GM11168 (cell line): ENCODE data around the gene PRKACB.

ENCODE experiments used
- in situ Hi-C: fragments of 300-500 bp; cut with MboI; formaldehyde crosslinking; loops from one replicate; pipeline ENCODE4 v1.12.0; 2022; ENCODE audit warnings: low sequenced_read_pairs; ENCODE audit not compliant: unreplicated experiment

The PRKACB gene

DNA sequence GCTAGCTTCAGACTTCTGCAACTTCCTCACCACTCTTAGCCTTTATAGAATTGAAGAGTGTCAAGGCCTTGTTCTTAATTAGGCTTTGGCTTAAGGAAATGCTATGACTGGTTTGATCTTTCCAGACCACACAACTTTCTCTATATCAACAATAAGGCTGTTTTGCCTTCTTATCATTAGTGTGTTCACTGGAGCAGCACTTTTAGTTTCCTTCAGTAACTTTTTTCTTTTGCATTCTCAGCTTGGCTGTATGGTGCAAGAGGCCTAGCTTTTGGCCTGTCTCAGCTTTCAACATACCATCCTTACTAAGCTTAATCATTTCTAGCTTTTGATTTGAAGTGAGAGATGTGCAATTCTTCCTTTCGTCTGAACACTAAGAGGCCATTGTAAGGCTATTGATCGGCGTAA, 8.6 kb downstream of the PRKACB start:
- in situ Hi-C loops: loop anchor here (10.0 kb wide), 1 partner anchor 282 kb away; no protein-coding TSS in a partner anchor

DNA sequence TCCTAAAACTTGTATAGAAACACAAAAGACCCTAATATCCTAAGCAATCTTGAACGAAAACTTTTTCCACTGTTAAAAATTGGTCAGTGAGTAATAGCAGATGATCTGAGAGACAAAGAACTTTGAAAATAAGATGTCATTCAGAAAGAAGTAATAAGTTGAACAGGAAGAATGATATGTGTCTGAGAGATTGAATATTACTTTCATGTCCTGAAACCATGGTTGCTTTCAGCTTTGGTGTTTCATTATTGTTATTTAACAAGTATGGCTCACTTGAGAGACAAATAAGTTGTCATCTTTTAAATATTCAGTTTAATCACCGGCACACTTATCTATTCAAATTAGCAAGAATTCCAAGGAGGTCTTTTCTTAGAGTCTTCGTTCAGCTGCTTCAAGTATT, 11.4 kb downstream of the PRKACB start:
- in situ Hi-C loops: loop anchor here (10.0 kb wide), 1 partner anchor 279 kb away; no protein-coding TSS in a partner anchor

DNA sequence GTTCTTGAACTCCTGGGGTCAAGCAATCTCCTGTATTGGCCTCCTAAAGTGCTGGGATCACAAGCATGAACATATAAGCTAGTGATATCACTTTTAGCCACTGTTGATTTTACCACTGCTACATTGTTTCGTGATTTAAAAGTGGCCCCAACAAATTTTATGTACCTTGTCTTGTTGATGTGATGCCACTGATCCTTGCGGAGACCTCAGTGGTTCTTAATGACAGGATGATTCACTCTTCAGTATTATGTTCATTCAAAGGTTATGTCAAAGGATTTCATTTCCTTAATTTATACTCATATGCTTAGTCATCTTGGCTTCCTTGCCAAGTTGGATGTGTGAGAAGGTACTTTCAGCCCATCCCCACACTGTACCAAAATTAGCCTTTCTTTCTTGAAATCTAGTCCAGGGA, 12.1 kb downstream of the PRKACB start:
- in situ Hi-C loops: loop anchor here (10.0 kb wide), 1 partner anchor 279 kb away; no protein-coding TSS in a partner anchor

DNA sequence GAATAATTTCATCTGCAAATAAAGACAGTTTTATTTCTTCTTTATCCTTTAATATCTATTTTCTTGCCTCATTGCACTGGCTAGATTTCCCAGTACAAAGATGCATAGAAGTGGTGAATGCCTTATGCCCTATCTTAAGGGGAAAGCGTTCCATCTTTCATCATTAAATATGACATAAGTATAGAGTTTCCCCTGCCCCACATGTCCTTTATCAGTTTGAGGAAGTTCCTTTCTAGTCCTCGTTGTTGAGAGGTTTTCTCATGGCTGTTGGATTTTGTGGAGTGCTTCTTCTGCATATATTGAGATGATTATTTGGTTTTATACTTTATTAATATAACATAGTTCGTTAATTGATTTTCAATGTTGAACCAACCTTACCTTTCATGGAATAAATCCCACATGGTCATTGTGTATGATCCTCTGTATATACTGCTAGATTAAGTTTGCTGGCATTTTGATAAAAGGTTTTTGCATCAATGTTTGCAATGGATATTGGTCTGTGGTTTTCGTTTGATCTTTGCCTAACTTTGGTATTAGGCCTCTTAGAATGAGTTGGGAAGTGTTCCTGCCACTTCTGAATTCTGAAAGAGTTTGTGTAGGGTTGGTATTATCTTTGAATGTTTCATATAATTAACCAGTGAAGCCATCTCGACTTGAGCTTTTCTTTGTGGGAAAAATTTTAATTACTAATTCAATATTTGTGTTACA, 15.6 kb downstream of the PRKACB start:
- in situ Hi-C loops: loop anchor here (10.0 kb wide), 1 partner anchor 275 kb away; no protein-coding TSS in a partner anchor

DNA sequence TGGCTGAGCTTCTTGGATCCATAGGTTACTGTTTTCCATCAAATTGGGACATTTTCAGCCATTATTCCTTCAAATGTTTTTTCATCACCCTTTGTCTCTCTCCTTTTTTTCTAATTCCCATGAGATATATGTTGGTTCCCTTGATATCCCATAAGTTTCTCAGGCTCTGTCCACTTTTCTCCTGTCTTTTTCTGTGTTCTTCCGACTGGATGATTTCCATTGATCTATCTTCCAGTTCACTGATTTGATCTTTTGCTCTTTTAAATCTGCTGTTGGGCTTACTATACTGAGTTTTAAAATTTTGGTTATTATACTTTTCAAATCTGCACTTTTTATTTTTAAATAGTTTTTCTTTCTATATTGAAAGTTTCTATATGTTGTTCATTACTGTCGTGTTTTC, 18.2 kb downstream of the PRKACB start:
- in situ Hi-C loops: no loop called here

DNA sequence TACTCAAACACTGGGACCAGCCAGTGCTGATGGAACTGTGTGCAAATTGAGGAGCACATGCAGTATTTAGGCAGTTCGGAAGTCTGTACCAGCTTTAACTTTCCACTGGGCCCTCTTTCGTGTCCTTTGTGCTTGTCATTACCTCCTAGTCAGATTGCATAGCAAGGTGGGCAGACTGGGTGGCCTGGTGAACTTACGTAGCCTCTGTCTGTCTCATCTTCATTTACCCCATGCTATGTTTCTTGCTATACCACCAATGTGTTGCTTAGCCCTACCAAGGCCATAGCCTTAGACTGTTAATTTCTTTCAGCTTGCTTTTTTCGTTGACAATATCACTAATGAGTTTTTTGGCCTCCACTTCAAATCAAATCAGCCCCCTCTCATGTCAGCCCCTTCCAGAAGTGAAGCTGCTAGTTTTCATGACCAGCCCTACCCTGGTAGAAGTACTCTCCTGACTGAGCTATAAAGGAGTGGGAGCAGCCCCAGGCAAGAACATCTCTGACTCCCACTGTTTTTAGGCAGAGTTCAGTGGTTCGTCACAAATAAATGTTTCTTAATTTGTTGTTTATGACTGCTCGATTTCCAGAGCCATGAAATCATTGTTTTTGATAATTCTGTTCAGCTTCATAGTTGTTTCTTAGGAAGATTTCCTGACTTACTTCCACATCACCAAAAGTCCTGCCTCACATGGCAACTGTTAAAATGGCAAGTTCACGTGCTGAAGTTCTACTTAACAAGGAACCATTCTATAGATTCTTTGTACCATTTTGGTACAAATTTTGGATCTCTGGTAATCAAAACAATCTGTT, 19.3 kb downstream of the PRKACB start:
- in situ Hi-C loops: no loop called here

DNA sequence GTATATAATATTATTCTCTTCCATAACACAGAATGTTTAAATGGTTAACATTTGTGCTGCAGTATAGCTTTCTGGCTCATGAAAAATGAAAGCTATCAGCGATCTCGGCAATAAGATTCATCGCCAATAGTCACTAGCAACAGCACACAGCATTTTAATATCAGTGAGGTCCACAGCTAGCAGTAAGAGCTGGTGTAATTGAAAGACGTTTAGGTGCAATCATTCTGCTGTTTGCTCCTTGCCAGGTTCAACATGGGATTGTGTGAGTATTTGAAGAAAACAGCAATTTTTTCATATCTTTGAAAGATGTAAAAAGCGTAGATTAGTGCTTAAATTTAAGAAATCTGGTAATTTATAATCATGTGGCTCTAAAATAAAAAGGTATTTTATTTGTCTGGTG, 20.1 kb downstream of the PRKACB start:
- in situ Hi-C loops: no loop called here

DNA sequence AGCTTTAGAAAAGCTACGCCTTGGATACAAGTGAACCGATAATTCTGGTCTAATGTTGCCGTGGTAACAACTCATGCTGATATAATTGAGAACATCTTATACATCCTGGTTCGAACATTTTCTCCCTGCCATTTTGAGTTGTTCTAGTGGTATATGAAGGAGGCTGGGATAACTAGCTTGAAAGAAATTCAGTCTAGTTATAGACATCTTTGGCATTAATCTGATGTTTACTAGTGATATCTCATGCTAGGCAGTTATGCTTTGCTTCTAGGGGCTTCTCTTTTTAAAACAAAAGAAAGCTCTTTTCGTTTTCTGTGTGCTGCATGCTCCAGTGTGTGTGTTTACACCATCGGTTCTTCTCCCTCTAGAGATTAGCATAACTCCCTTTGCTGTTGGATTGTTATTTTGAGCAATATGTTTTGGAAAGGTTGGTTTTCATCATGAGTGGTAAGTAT, 20.5 kb downstream of the PRKACB start:
- in situ Hi-C loops: no loop called here

DNA sequence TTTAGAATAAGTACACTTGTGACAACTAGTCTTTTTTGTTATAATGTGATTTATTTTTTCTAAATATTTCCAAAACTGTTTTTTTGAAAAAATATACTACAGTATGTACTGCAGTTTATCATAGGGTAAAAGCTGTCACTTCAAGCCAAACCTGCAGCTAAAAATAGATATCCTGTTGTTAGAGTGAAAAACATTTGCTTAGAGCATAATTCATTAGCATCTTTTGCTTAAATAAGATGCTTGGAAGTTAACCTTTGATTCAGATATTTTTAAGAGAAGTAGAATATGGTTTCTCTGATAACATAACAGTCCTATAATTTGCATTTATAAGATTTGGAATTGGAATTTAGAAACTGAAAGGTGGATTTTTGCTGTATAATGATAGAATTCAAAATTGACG, 21.5 kb downstream of the PRKACB start:
- in situ Hi-C loops: no loop called here

DNA sequence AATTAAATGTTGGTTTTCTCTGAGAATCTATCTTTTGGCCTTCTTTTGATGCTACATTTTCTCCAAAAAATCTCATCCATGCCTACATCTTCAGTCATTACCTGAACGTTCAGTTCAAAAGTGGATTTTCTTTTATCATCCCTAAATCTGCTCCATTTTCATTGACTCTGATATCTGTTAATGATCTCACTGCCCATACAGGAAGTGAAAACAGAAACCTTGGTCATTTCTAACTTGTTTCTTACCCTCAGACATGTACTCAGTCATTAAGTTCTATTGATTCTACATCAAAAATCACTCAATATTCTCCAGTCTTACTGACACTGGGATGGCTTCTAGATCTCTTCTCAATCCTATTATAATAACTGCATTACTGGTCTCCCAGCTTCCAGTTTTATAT, 22.7 kb downstream of the PRKACB start:
- in situ Hi-C loops: no loop called here

DNA sequence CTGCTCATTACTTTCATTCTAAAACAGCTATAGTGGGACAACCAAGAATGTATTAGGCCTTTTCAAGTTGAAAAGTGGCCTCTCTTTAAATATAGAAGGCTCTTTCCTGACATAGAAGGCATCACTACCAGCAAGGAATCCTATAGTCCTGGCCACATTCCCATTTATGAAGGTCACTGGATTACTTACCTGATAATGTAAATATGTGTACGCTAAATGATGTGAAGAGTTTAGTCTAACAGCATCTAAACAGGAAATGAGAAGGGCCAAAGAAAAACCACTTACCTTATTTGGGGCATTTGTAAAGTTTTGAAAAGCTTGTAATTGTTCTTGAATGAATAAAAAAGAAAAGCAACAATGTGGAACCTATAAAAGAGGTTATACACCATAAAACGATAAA, 24.7 kb downstream of the PRKACB start:
- in situ Hi-C loops: no loop called here

DNA sequence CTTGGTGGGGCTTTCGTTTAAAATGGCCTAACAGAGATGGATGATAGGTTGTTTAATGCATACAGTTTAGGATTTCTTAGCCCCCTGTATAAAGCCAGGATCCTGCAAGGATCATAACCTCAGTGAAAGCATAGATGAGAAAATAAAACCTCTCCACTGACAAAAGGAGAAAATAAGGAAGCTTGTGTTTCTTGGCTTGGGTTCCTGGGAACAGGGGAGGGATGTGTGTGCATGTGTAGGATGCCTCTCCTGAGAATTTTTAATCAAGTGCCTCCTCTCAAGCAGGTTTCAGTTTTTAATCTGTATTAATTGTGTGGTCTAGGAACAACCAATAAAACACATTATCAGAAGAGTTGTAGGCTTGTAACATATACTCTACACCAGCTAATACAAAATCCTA, 26.1 kb downstream of the PRKACB start:
- in situ Hi-C loops: no loop called here

DNA sequence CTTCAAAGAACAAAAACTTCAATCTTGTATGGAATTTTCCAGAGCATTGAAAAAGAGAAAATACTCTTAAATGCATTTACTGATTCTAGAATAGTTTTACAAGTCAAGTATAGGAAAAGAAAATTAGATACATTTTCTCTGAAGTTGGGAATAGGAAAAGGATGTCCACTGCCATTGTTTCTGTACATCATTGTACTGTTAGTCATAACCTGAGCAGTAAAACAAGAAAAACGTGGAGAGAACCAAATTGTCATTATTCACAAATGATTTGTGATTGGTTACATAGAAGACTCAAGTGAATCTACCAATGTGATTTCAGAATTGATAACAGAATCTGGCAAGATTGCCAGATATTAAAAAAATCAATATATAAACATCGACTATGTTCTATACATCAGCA, 27.4 kb downstream of the PRKACB start:
- in situ Hi-C loops: no loop called here

DNA sequence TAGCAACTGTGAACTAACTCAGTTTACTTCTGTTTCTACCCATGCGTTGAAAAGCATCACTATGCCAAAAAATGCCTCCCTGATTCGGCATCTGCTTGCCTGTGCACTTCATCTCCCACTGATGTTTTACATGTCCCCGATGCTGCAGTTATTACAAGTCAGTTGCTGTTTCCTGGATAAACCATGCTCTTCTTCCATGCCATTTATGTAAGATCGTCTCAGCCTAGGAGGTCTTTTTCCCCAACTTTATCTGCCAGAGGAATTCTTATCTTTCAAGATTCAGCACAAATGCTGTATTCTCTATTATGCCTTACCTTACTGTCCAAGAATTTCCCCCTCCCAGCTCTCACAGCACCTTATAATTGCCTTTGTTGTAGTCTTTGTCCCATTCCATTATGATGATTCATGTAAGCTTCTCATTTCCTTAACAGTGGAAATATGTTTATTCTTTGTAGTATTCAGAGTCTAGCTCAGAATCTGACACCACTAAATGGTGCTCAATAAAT, 30.0 kb downstream of the PRKACB start:
- in situ Hi-C loops: no loop called here

DNA sequence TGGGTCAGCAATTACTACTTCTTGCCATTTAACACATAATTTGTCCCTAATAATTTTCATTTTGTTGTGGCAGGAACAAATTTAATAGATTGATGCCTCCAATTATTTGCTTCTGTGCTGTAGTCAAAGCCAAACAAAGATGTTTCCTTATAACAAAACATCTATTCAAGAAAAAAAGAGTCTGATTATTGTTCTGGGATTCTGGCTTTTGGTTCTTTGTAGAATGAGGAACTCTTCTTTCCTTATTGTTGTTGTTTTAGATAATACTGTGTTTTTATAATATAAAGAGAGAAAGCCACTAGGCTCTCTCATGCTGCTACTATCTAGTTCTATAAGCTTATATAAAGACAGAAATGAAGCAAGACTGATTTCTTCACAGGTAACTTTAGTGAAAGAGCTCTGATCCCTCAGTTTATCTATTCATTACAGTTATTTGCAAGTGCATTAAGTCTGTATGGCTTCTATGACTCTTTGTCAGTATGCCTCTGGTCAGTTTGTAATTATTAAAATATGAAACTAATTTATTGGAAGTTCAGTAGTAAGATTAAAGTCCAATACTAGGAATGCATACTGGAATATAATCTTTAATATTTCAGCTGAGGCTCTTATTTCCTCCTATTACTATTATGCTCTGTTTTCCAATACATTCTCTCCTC, 37.4 kb downstream of the PRKACB start:
- in situ Hi-C loops: no loop called here

DNA sequence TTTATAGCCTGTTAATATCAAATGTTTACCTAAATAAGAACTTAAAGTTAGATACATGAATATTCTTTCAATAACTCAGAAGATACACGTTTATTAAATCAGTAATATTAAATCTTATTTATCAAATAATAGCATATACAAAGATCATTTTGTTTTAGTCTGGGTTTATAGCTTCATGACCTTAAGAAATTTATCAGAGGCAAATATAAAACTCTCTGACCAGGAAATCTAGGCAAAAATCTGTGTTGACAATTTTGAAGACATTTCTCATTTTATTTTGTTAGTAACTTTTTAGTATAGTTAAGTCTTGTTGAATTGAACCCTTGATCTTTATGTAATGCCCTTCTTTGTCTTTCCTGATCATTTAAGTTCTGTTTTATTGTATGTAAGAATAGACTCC, 46.4 kb downstream of the PRKACB start:
- in situ Hi-C loops: no loop called here

DNA sequence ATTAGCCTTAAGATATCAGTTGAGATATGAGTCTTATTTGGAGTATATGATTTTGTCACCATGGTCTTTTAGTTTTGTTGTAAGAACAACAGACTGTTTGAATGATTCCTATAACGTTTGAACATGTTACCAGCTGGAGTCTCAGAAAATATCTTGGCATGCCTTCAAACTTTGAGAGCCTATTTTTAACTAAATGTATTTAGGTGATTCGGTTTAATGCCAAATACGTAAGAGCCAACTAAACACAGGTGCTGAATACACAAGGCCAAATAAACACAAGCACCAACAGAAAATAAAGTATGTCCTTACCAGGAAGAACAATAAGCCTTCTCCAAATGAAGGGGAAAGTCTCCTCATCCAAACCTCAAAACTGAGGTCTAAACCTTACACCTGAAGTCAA, 48.6 kb downstream of the PRKACB start:
- in situ Hi-C loops: no loop called here

DNA sequence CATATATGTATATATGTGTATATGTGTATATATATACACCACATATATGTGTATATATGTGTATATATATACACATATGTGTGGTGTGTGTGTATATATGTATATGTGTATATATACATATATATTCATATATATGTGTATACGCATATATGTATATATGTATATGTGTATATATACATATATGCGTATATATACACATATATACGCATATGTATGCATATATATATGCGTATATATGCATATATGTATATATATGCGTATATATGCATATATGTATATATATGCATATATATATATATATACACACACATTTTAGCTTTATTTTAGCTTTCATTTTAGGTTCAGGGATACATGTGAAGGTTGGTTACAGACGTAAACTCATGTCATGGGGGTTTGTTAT, 54.8 kb downstream of the PRKACB start:
- in situ Hi-C loops: no loop called here

DNA sequence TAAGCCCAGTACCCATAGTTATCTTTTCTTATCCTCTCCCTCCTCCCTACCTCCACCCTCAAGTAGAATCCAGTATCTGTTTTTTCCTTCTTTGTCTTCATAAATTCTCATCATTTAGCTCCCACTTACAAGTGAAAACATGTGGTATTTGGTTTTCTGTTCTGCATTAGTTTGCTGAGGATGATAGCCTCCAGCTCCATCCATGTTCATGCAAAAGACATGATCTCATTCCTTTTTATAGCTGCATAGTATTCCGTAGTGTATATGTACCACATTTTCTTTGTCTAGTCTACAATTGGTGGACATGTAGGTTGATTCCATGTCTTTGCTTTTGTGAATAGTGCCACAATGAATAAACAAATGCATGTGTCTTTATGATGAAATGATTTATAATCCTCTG, 55.2 kb downstream of the PRKACB start:
- in situ Hi-C loops: no loop called here

DNA sequence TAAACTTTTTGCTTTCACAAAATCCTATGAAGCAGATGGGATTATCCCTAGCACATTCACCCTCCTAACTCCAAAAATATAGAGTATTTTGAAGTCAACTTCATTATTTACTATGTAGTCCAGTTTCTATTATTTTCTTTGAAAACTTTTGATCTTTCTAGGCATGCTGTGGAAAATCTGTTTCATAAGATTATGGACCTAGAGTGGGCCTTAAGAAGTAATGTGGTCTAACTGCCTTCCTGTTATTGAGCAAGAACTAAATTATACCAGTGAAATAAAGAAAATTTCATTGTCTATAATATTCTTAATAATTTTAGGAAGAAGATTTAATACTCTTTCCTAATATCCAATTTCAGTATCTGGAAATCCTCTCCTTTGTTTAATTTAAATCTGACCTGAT, 58.1 kb downstream of the PRKACB start:
- in situ Hi-C loops: no loop called here

DNA sequence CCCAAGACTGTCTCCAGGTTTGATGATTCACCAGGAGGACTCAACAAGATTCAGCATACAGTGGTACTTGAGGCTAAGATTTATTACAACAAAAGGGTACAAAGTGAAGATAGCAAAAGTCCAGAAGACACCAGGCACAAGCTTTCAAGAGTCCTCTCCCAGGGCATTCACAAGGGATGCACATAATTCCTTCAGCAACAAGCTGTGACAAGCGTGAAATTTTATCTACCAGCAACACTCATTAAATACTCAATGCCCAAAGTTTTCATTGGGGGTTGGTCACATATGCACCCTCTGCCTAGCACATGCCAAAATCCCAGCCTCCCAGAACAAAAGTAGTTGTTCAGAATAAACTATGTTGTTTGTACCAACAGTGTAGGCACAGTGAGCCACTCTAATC, 62.3 kb downstream of the PRKACB start:
- in situ Hi-C loops: no loop called here
